OCI-LY1 (cell line): Measurements from ENCODE around the gene PSAT1.
"Not testable (repeated sequence)": the region's sequence is repeated elsewhere in the genome, so short reads cannot be mapped to it uniquely, and the experiment has no call there.

ENCODE experiments used
- H2AFZ ChIP-seq: fragments of 200-600 bp; sonication (generic), shearing (Covaris generic); 2 replicates; pipeline ENCODE4 v1.6.0; 2014; ENCODE audit warnings: antibody characterized with exemption, mild to moderate bottlenecking, low read length
- H3F3A ChIP-seq: fragments of 200-600 bp; sonication (generic), shearing (Covaris generic); 2 replicates; pipeline ENCODE4 v1.6.0; 2014; ENCODE audit warnings: mild to moderate bottlenecking, antibody characterized with exemption, low read length, moderate library complexity; ENCODE audit not compliant: insufficient read depth
- H3K27ac ChIP-seq: fragments of 200-600 bp; sonication (generic); 2 replicates; pipeline ENCODE4 v1.5.1; 2014; ENCODE audit warnings: low read length, mixed run types, mild to moderate bottlenecking, low read depth; ENCODE audit not compliant: poor library complexity, severe bottlenecking
- H3K27me3 ChIP-seq: fragments of 200-600 bp; sonication (generic); 2 replicates; pipeline ENCODE4 v1.6.0; 2014; ENCODE audit warnings: antibody characterized with exemption, mild to moderate bottlenecking, low read length, moderate library complexity; ENCODE audit not compliant: insufficient read depth
- H3K36me3 ChIP-seq: fragments of 200-600 bp; sonication (generic); 2 replicates; pipeline ENCODE4 v1.6.1; 2014; ENCODE audit warnings: mild to moderate bottlenecking, antibody characterized with exemption, low read length, moderate library complexity, mixed read lengths; ENCODE audit not compliant: insufficient read depth
- H3K4me1 ChIP-seq: fragments of 200-600 bp; sonication (generic); 2 replicates; pipeline ENCODE4 v1.5.1; 2014; ENCODE audit warnings: mild to moderate bottlenecking, low read length, moderate library complexity; ENCODE audit not compliant: insufficient read depth, severe bottlenecking
- H3K4me2 ChIP-seq: fragments of 200-600 bp; sonication (generic), shearing (Covaris generic); 2 replicates; pipeline ENCODE4 v1.6.1; 2014; ENCODE audit warnings: low read length
- H3K4me3 ChIP-seq: fragments of 200-600 bp; sonication (generic); 2 replicates; pipeline ENCODE4 v1.5.1; 2014; ENCODE audit warnings: low read length, low read depth, mild to moderate bottlenecking, mixed read lengths; ENCODE audit not compliant: poor library complexity, severe bottlenecking
- H3K79me2 ChIP-seq: fragments of 200-600 bp; shearing (Covaris generic); 2 replicates; pipeline ENCODE4 v1.6.1; 2016; ENCODE audit warnings: mixed run types, low read length, mixed read lengths; ENCODE audit not compliant: insufficient read depth
- H3K9ac ChIP-seq: fragments of 200-600 bp; sonication (generic), shearing (Covaris generic); 2 replicates; pipeline ENCODE4 v1.6.1; 2014; ENCODE audit warnings: mild to moderate bottlenecking, low read length, mixed read lengths
- H3K9me2 ChIP-seq: fragments of 200-600 bp; sonication (generic), shearing (Covaris generic); 2 replicates; pipeline ENCODE4 v1.6.1; 2014; ENCODE audit warnings: low read depth, mild to moderate bottlenecking, low read length, mixed read lengths
- H3K9me3 ChIP-seq: fragments of 200-600 bp; shearing (Covaris generic); 2 replicates; pipeline ENCODE4 v1.6.1; 2014; ENCODE audit warnings: low read length, mixed read lengths
- H4K20me1 ChIP-seq: fragments of 200-600 bp; sonication (generic), shearing (Covaris generic); 2 replicates; pipeline ENCODE4 v1.6.0; 2016; ENCODE audit warnings: mild to moderate bottlenecking, low read length; ENCODE audit not compliant: insufficient read depth
- CTCF ChIP-seq: fragments of 200-600 bp; sonication (generic), shearing (Covaris generic); IDR thresholded peaks from 2 replicates; pipeline ENCODE4 v1.5.1; 2017; ENCODE audit warnings: mild to moderate bottlenecking, antibody characterized with exemption, low read length, moderate library complexity, mixed read lengths
- EZH2 ChIP-seq: fragments of 200-600 bp; sonication (generic), shearing (Covaris generic); IDR thresholded peaks from 2 replicates; pipeline ENCODE4 v1.8.0; 2017; ENCODE audit warnings: borderline replicate concordance, mixed run types, mild to moderate bottlenecking, antibody characterized with exemption, low read length, moderate library complexity, mixed read lengths

Gene PSAT1

GRCh38 chr9:78280982-78281668, 15.8 kb upstream of the PSAT1 start:
- Histone ChIP-seq H3K27me3 (no peaks in the 10 kb centered on the region), H3K9me3 (no peaks in the 10 kb centered on the region), H3K9ac (no peak overlapping the region), H3F3A (no peaks in the 10 kb centered on the region), H3K4me1 (no peaks in the 10 kb centered on the region), H2AFZ (no peak overlapping the region), H3K4me2 (no peak overlapping the region), H3K36me3 (no peaks in the 10 kb centered on the region), H3K4me3 (no peak overlapping the region), H3K27ac (no peak overlapping the region), H3K79me2 (no peaks in the 10 kb centered on the region), H4K20me1 (no peaks in the 10 kb centered on the region), H3K9me2 (no peaks in the 10 kb centered on the region)
- TF ChIP-seq CTCF: no peak
- no peak for TF ChIP-seq EZH2

- not testable (repeated sequence) for H3K9ac ChIP-seq, H3K4me2 ChIP-seq, H3K9me3 ChIP-seq, H3K36me3 ChIP-seq, H3K4me1 ChIP-seq, H4K20me1 ChIP-seq, H3F3A ChIP-seq, H3K9me2 ChIP-seq, H3K27me3 ChIP-seq, H3K27ac ChIP-seq, H3K4me3 ChIP-seq, H2AFZ ChIP-seq, H3K79me2 ChIP-seq
Measured at GRCh38 chr9:78284181-78284580, 12.7 kb upstream of the PSAT1 start.

GRCh38 chr9:78286125-78286524, 10.8 kb upstream of the PSAT1 start:
- Histone ChIP-seq H3K27ac (no peak overlapping the region), H4K20me1 (no peaks in the 10 kb centered on the region), H3K27me3 (no peaks in the 10 kb centered on the region), H3K9me2 (no peaks in the 10 kb centered on the region), H3K79me2 (no peaks in the 10 kb centered on the region), H2AFZ (no peak overlapping the region), H3K4me2 (no peak overlapping the region), H3K4me3 (no peak overlapping the region), H3K9ac (no peak overlapping the region), H3F3A (no peaks in the 10 kb centered on the region), H3K4me1 (no peaks in the 10 kb centered on the region), H3K36me3 (no peaks in the 10 kb centered on the region), H3K9me3 (no peaks in the 10 kb centered on the region)
- TF ChIP-seq EZH2: no peak

- Histone ChIP-seq H3F3A (no peaks in the 10 kb centered on the region), H4K20me1 (no peaks in the 10 kb centered on the region), H3K36me3 (no peaks in the 10 kb centered on the region), H3K79me2 (no peaks in the 10 kb centered on the region), H3K9me2 (no peaks in the 10 kb centered on the region), H3K27ac (no peak overlapping the region), H3K27me3 (no peaks in the 10 kb centered on the region), H2AFZ (no peak overlapping the region), H3K9me3 (no peaks in the 10 kb centered on the region), H3K4me1 (no peaks in the 10 kb centered on the region), H3K4me3 (no peak overlapping the region), H3K4me2 (no peak overlapping the region), H3K9ac (no peak overlapping the region)
- TF ChIP-seq EZH2 (no peak), CTCF (no peak)
Measured at GRCh38 chr9:78286946-78287388, 10.0 kb upstream of the PSAT1 start.
